ENCODE measurements around the gene THAP7. TPM values are rescaled to one million over a fixed set of nuclear protein-coding genes. Genes with fewer than 3 reads are reported as not detected.
A peak's percentile ranks its signal among the peaks of the same experiment; 100 is the strongest.

THAP7 gene
- total RNA-seq, 2 experiments from 2014 or later, result 24.7 to 25.4 TPM

DNA sequence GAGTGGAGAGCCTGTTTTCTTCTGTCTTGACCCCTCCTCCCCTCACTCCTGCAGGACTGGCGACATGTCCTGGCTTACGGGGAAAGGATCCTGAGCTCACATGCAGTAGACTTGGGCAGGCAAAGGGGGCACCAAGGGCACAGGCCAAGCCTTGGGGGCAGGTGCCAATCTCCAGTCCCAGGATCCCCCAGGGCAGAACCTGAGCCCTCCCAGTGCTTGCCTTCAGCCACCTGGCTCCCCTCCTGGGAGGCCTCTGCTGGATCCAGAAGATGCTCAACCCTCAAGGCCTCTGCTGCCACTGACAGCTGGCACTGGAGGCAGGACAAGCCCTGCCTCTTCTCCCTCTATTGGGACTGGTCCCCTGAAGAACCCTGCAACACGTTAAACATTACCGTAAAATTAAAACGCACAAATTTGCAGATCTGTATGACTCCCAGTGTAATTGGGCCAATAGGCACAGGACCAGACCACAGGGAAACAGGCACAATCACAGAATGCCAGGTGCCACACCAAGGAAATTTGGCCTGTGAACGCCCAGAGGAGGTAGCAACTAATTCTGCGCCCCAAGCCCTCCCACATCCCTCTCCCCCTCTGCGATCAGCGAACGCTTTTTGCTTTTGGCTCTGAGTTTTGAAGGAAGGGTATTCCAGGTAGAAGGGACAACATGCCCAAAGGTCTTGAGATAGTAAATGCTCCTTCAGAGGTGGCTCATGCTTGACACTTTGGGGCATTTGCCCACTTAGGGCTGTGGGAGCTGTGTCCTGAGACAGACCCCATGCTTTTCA, 20.8 kb downstream of the THAP7 start:
- H3K4me3 Mint-ChIP-seq, result peak overlapping the region; percentile 89
- no peaks in the 10 kb centered on the region for H3K27me3 Mint-ChIP-seq
- peaks cover 8% of the 10 kb centered on the region for H3K9me3 Mint-ChIP-seq
- ChIA-PET POLR2A (interaction anchor here (1.2 to 2.7 kb wide), 3 partner anchors 9 to 28 kb away, joined by 3 to 48 read pairs (median 3); partner anchors contain the start of gene THAP7), CTCF (interaction anchor here (1.3 kb wide), 1 partner anchor 20 kb away, joined by 7 read pairs; no protein-coding TSS in a partner anchor)
- no peak for DNase-seq
- H3K4me1 Mint-ChIP-seq, result peaks cover 39% of the 10 kb centered on the region
- H3K36me3 Mint-ChIP-seq (ENCODE audit: low read depth), result peaks cover 18% of the 10 kb centered on the region
- H3K27ac Mint-ChIP-seq, result peak overlapping the region; percentile 83

DNA sequence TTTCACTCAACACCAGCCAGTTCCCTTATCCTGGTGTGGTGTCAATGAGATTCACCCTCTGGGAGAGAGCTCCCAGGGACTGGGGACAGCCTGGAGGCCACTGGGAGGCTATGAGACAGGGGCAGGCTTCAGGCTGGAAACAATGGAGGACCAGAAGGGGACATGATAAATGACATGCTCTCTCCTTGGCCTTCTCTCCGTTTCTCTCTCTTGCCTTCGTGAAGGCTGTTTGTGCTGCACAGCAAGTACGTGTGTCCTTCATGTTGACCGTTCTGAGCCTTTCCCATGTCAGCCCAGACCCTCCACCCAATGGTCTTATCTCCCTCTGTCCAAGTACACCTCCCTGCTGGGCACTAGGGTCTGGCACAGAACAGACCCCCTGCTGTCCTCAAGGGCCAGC, 21.4 kb downstream of the THAP7 start:
- POLR2A ChIA-PET, result interaction anchor here (1.2 kb wide), 1 partner anchor 8 kb away, joined by 3 read pairs; no protein-coding TSS in a partner anchor
- peaks cover 39% of the 10 kb centered on the region for H3K4me1 Mint-ChIP-seq
- H3K36me3 Mint-ChIP-seq (ENCODE audit: low read depth), result peaks cover 12% of the 10 kb centered on the region
- no peak for DNase-seq
- no peak overlapping the region for H3K27ac Mint-ChIP-seq
- CTCF ChIA-PET, result no interaction called here
- no peaks in the 10 kb centered on the region for H3K27me3 Mint-ChIP-seq
- peaks cover 8% of the 10 kb centered on the region for H3K9me3 Mint-ChIP-seq
- H3K4me3 Mint-ChIP-seq, result peak overlapping the region; percentile 89

DNA sequence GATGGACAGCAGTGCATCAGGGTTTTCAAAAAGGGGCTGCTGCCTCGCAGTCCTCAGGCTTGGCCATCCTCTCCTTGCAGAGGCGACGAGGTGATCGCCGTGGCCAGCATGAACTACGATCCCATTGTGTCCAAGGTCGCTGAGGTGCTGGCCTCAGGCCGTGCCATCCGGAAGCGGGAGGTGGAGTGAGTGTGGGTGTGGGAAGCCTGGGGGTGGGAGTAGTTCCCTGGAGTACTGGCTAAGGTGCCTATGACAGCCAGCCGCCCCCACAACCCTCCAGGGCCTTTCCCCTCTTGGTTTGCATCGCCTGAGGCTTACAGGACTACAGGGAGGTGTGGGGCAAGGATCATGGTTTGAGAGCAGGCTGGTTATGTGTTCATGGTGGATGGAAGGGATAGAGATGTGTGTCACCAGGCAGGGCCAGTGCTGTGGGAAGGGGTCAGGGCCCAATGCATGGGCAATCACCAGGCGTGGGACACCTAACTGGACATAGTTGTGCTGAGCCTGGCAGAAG, 21.9 kb downstream of the THAP7 start:
- H3K36me3 Mint-ChIP-seq (ENCODE audit: low read depth), result peaks cover 12% of the 10 kb centered on the region
- ChIA-PET CTCF (no interaction called here), POLR2A (interaction anchor here (1.1 to 1.2 kb wide), 2 partner anchors 8 to 22 kb away, joined by 3 to 4 read pairs; partner anchors contain the start of gene THAP7)
- peaks cover 39% of the 10 kb centered on the region for H3K4me1 Mint-ChIP-seq
- H3K27ac Mint-ChIP-seq, result no peak overlapping the region
- no peaks in the 10 kb centered on the region for H3K27me3 Mint-ChIP-seq
- peaks cover 8% of the 10 kb centered on the region for H3K9me3 Mint-ChIP-seq
- H3K4me3 Mint-ChIP-seq, result no peak overlapping the region
- no peak for DNase-seq

- Mint-ChIP-seq H3K27ac (no peak overlapping the region), H3K36me3 (ENCODE audit: low read depth) (peaks cover 12% of the 10 kb centered on the region), H3K27me3 (no peaks in the 10 kb centered on the region), H3K4me3 (peak overlapping the region; percentile 21), H3K4me1 (peaks cover 39% of the 10 kb centered on the region), H3K9me3 (peaks cover 8% of the 10 kb centered on the region)
- ChIA-PET CTCF (no interaction called here), POLR2A (interaction anchor here (1.1 kb wide), 1 partner anchor 23 kb away, joined by 4 read pairs; the partner anchor contains the start of gene THAP7)
- DNase-seq, result peak; percentile 62
Observed at GRCh38 chr22:20979243-20979809, 22.6 kb downstream of the THAP7 start.

DNA sequence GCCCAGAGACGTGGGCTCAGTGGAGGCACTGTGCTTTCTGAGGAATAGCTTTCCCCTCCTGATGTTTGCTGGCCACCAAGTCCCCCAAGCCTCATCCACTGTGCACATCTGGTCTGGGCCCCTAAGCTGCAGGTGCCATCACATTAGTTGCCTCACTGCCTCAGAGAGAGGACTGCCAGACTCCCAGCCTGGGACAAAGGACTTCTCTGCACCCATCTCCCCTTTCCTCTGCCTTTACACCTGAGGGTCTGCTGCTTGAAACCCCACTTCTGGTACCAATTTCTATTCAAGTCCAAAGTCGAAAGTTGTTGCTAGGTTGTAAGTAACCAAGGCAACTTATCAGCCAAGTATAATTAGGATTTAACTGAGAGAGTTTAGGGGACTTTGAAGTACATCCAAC, 23.5 kb downstream of the THAP7 start:
- Mint-ChIP-seq H3K36me3 (ENCODE audit: low read depth) (peaks cover 6% of the 10 kb centered on the region), H3K4me3 (no peak overlapping the region), H3K27me3 (no peaks in the 10 kb centered on the region), H3K9me3 (peaks cover 8% of the 10 kb centered on the region), H3K4me1 (peaks cover 32% of the 10 kb centered on the region), H3K27ac (no peak overlapping the region)
- ChIA-PET CTCF (no interaction called here), POLR2A (no interaction called here)
- DNase-seq, result no peak

DNA sequence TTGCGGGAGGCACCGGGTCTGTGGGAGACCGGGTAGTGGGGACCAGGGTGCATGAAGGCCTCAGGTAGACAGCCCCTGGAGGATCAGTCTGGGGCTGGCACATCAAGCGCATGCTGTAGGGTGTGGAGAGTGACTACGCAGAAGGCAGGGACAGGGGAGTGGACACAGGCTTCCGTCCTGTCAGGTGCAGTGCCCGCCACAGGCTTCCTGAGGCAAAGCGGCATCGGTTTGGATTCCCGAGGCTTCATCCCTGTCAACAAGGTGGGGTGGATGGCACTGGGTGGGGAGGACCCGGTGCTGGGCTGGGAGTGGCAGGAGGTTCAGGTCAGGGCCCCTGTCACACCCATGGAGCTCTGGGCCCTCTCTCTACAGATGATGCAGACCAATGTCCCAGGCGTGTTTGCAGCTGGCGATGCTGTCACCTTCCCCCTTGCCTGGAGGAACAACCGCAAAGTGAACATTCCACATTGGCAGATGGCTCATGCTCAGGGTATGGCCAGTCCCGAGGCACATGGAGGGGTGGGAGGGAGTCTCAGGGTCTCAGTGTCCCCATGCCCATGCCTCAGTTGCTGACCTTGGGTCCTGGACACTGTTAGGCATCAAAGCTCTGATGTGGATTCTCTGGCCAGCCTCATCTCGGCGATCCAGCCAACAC, 24.3 kb downstream of the THAP7 start:
- H3K36me3 Mint-ChIP-seq (ENCODE audit: low read depth), result peaks cover 6% of the 10 kb centered on the region
- H3K27me3 Mint-ChIP-seq, result no peaks in the 10 kb centered on the region
- H3K9me3 Mint-ChIP-seq, result peaks cover 8% of the 10 kb centered on the region
- peaks cover 24% of the 10 kb centered on the region for H3K4me1 Mint-ChIP-seq
- ChIA-PET POLR2A (no interaction called here), CTCF (no interaction called here)
- no peak overlapping the region for H3K4me3 Mint-ChIP-seq
- DNase-seq, result no peak
- no peak overlapping the region for H3K27ac Mint-ChIP-seq

- Mint-ChIP-seq H3K27ac (no peak overlapping the region), H3K4me3 (no peak overlapping the region), H3K27me3 (no peaks in the 10 kb centered on the region), H3K36me3 (ENCODE audit: low read depth) (peaks cover 3% of the 10 kb centered on the region), H3K4me1 (peaks cover 21% of the 10 kb centered on the region), H3K9me3 (peaks cover 8% of the 10 kb centered on the region)
- no peak for DNase-seq
- ChIA-PET CTCF (interaction anchor here (0.5 kb wide), 1 partner anchor 43 kb away, joined by 4 read pairs; no protein-coding TSS in a partner anchor), POLR2A (no interaction called here)
Observed at GRCh38 chr22:20977019-20977418, 24.9 kb downstream of the THAP7 start.

DNA sequence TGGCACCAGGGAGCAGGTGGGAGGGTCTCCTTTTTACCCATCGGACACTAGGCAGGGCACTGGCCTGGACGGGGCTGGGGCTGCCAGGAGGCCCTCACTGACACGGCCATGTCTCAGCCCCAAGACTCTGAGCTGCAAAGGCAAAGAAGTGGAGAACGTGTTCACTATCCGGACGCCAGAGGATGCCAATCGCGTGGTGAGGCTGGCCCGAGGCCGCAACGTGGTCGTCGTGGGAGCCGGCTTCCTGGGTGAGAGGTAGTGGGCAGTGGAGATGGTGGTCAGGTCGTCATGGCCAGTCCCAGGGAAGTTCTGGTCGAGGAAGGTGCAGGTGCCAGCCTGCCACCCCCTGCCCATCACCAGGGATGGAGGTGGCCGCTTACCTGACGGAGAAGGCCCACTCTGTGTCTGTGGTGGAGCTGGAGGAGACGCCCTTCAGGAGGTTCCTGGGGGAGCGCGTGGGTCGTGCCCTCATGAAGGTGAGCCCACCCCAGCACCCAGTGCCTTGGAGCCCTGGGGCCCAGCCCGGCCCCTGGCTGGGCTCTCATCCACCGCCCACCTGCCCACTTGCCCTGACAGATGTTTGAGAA, 25.5 kb downstream of the THAP7 start:
- Mint-ChIP-seq H3K9me3 (peaks cover 8% of the 10 kb centered on the region), H3K27ac (no peak overlapping the region), H3K36me3 (ENCODE audit: low read depth) (peaks cover 3% of the 10 kb centered on the region), H3K4me1 (peaks cover 20% of the 10 kb centered on the region), H3K4me3 (no peak overlapping the region), H3K27me3 (no peaks in the 10 kb centered on the region)
- no peak for DNase-seq
- ChIA-PET CTCF (interaction anchor here (0.5 kb wide), 1 partner anchor 42 kb away, joined by 4 read pairs; no protein-coding TSS in a partner anchor), POLR2A (no interaction called here)

DNA sequence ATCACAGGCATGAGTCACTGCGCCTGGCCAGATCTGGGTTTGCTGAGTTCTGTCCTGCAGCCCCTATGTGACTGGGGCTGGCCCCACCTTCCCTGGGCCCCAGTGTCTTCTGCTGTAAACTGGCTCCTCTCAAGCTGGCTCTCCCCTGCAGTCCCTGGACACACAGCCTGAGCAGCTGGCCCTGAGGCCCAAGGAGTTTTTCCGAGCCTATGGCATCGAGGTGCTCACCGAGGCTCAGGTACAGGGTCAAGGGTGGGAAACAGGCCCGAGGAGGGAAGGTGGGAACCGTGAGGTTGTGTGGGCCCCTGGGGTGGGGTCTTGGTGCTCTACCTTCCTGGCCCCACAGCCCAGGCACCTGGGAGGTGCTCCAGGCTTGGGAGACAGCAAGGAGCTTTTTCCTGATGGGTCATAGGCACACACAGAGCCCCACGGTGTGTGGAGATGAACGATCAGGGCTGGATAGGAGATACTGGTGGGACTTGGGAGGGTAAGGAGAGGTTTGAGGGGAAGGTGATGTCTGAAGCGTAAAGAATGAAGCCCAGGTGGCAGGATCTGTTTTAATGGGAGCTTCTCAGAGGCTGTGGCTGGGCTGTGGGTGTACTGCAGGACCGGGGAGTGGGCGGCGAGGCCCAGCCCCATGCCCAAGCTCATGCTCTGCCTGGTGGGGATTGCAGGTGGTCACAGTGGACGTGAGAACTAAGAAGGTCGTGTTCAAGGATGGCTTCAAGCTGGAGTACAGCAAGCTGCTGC, 26.2 kb downstream of the THAP7 start:
- no peak for DNase-seq
- CTCF ChIA-PET, result no interaction called here
- POLR2A ChIA-PET, result no interaction called here
- no peak overlapping the region for H3K4me3 Mint-ChIP-seq
- H3K4me1 Mint-ChIP-seq, result peaks cover 14% of the 10 kb centered on the region
- peaks cover 8% of the 10 kb centered on the region for H3K9me3 Mint-ChIP-seq
- H3K27me3 Mint-ChIP-seq, result no peaks in the 10 kb centered on the region
- no peak overlapping the region for H3K27ac Mint-ChIP-seq
- H3K36me3 Mint-ChIP-seq (ENCODE audit: low read depth), result peaks cover 3% of the 10 kb centered on the region

DNA sequence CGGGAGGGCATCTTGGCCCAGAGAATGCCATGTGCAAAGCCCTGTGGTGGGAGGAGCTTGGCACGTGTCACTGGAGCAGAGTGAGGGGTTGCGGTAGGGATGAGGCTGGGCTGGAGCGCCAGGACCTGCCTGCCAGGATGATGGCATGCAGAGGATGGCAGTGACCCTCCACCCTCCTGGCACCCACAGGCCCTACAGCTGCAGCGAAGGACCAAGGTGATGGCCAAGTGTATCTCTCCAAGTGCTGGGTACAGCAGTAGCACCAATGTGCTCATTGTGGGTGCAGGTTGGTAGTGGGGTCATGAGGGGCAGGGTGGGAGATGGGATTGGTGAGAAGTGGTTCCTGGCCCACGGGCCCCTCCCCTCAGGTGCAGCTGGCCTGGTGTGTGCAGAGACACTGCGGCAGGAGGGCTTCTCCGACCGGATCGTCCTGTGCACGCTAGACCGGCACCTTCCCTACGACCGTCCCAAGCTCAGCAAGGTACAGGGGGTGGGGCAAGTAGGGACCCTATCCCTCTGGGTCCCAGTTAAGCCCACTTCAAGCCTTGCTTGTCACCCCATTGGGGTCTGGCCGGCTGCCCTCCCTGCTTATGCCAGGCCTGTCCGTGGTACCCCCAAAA, 27.5 kb downstream of the THAP7 start:
- no peaks in the 10 kb centered on the region for H3K27me3 Mint-ChIP-seq
- H3K36me3 Mint-ChIP-seq (ENCODE audit: low read depth), result peaks cover 3% of the 10 kb centered on the region
- no peak overlapping the region for H3K4me3 Mint-ChIP-seq
- no peak overlapping the region for H3K27ac Mint-ChIP-seq
- CTCF ChIA-PET, result no interaction called here
- DNase-seq, result no peak
- H3K4me1 Mint-ChIP-seq, result peaks cover 4% of the 10 kb centered on the region
- POLR2A ChIA-PET, result no interaction called here
- peaks cover 8% of the 10 kb centered on the region for H3K9me3 Mint-ChIP-seq

GRCh38 chr22:20973634-20974286, 28.2 kb downstream of the THAP7 start:
- no peaks in the 10 kb centered on the region for H3K27me3 Mint-ChIP-seq
- no peak overlapping the region for H3K4me3 Mint-ChIP-seq
- H3K4me1 Mint-ChIP-seq, result no peaks in the 10 kb centered on the region
- ChIA-PET CTCF (no interaction called here), POLR2A (interaction anchor here (1.3 kb wide), 1 partner anchor 9 kb away, joined by 3 read pairs; the partner anchor contains the start of gene LZTR1)
- H3K9me3 Mint-ChIP-seq, result peaks cover 4% of the 10 kb centered on the region
- no peak overlapping the region for H3K27ac Mint-ChIP-seq
- DNase-seq, result no peak
- H3K36me3 Mint-ChIP-seq (ENCODE audit: low read depth), result peaks cover under 1% of the 10 kb centered on the region
